LNCAP (cell line): ENCODE measurements around the gene GBX2.
A peak's percentile ranks its signal among the peaks of the same experiment; 100 is the strongest.

Source experiments
- TF ChIP-seq, protein P1 (sequence below): fragments of 450-650 bp; IDR thresholded peaks from 2 replicates; pipeline ENCODE4 v1.5.1; 2017; ENCODE audit warnings: mild to moderate bottlenecking

Gene GBX2

DNA sequence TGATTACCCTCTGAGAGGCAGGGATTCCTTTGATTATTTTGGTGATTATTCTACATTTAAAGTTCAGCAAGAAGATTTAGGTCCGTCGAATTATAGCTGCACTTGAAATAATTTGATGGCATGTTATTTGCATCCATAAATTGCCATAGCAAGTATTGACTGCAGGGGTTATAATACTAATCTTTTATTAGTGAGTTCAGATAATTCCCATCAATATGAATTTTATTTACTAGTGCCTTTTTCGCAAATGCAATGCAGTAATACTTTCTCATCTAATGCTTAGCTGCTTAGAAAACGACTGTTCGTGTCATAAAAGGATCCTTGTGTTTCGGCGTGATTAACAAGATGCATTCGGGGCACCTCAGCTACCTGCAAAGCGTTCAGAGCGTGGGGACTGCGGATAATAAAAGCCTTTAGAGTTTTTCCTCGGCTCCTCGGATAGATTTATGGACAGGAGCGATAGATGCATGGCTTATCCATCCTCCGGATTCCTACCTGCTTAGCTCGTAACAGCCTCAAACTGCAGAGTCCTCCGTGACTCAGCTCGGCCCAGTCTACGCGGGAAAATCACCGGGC, 2.5 kb upstream of the GBX2 start:
- TF ChIP-seq, protein P1, sequence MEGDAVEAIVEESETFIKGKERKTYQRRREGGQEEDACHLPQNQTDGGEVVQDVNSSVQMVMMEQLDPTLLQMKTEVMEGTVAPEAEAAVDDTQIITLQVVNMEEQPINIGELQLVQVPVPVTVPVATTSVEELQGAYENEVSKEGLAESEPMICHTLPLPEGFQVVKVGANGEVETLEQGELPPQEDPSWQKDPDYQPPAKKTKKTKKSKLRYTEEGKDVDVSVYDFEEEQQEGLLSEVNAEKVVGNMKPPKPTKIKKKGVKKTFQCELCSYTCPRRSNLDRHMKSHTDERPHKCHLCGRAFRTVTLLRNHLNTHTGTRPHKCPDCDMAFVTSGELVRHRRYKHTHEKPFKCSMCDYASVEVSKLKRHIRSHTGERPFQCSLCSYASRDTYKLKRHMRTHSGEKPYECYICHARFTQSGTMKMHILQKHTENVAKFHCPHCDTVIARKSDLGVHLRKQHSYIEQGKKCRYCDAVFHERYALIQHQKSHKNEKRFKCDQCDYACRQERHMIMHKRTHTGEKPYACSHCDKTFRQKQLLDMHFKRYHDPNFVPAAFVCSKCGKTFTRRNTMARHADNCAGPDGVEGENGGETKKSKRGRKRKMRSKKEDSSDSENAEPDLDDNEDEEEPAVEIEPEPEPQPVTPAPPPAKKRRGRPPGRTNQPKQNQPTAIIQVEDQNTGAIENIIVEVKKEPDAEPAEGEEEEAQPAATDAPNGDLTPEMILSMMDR, result no peak

DNA sequence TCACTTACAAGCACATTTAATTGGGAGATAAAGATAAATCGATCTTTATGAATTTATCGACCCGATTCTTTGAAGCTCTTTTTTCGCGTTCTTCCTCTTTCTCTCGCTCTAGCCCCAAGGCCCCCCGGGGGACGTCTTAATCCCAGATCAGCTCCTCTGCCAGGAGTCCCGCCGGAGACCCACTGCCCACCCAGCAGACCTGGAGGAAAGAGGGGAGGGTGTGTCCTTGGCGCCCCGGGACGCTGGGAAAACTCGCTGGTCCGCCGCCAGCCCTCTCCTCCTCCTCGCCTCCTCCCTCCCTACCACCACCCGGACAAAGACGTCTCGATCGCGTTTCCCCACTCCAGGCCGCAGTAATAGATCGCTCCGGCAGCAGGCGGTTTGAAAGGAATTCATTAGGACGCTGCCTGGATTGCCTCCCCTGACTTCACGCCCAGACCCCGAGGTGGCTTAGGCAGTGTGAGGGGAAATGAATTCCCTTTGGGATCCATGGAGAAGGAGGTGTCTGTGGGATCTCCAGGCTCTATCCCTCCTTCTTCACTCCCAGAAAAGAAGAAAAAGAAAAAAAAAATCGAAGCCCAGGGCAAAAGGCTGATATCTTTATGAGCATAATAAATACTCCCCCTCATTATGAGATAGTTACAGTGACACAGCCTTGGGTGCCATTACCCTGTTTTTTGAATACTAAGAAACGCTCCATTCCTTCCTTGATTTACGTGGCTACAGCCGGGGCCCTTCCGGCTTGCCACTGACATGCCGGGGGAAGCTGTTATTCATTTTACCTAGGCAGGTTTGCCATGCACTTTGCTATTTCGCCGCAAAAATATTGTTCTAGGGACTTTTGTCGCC, 1.8 kb upstream of the GBX2 start:
- TF ChIP-seq, protein P1, result no peak

GRCh38 chr2:236169151-236169721, 1.1 kb upstream of the GBX2 start:
- TF ChIP-seq, protein P1, result no peak

GRCh38 chr2:236167297-236168109, 683 bp downstream of the GBX2 start:
- TF ChIP-seq, protein P1, result peak; percentile 40; the same call in 1 of the 2 replicates

- TF ChIP-seq, protein P1, result no peak
These were observed 1.3 kb downstream of the GBX2 start for GRCh38 chr2:236166796-236167296.

- TF ChIP-seq, protein P1, result no peak
These were observed 2.1 kb downstream of the GBX2 start for GRCh38 chr2:236165842-236166795.
